ENCODE measurements around the gene ZSCAN30.

Gene ZSCAN30

DNA sequence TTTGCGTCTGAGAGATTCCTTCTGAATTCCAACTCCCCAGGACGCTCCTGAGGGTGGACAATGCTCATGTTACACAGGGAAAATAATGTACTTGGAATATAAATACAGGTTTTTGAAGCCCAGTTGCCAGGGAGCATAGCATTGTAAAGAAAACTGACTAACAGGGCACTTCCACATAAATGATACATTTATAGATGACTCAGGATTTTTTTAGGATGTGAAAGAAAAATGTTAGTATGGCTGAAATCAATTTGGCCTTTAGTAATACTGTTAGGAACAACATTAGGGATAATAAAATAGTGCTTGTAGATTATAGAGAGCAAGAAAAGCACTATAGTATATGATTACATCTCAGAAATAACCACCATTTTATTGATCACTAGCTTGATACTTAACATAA lies 25.6 kb downstream of the ZSCAN30 start:
- Histone ChIP-seq H3K4me1 (ENCODE audit: insufficient read depth, low read length) (no peaks in the 10 kb centered on the region), H3K9me3 (ENCODE audit: control insufficient read depth, insufficient read depth, low read length) (peaks cover 4% of the 10 kb centered on the region; the same call in 1 of the 2 replicates), H3K36me3 (ENCODE audit: insufficient read depth, low read length) (0 out of 2 replicates have a peak, but pooled peaks cover 3% of the 10 kb centered on the region), H3K9ac (ENCODE audit: low read depth, low read length) (no peak overlapping the region)

- Histone ChIP-seq H3K36me3 (ENCODE audit: insufficient read depth, low read length) (peaks cover 20% of the 10 kb centered on the region; the same call in 1 of the 2 replicates), H3K4me1 (ENCODE audit: insufficient read depth, low read length) (no peaks in the 10 kb centered on the region)
Measured at GRCh38 chr18:35256947-35257346, 33.1 kb downstream of the ZSCAN30 start.

GRCh38 chr18:35253655-35254287 lies 36.3 kb downstream of the ZSCAN30 start:
- Histone ChIP-seq H3K9ac (ENCODE audit: low read depth, low read length) (no peak overlapping the region), H3K36me3 (ENCODE audit: insufficient read depth, low read length) (peaks cover 26% of the 10 kb centered on the region), H3K9me3 (ENCODE audit: control insufficient read depth, insufficient read depth, low read length) (no peaks in the 10 kb centered on the region), H3K4me1 (ENCODE audit: insufficient read depth, low read length) (no peaks in the 10 kb centered on the region)

More at GRCh38 chr18:35256947-35257346, 33.1 kb downstream of the ZSCAN30 start:
- Histone ChIP-seq H3K9me3 (ENCODE audit: control insufficient read depth, insufficient read depth, low read length) (no peaks in the 10 kb centered on the region), H3K9ac (ENCODE audit: low read depth, low read length) (no peak overlapping the region)

- H3K9me3 ChIP-seq (ENCODE audit: control insufficient read depth, insufficient read depth, low read length), result no peaks in the 10 kb centered on the region
Measured at GRCh38 chr18:35252466-35252865, 37.6 kb downstream of the ZSCAN30 start.

GRCh38 chr18:35248429-35248828 lies 41.6 kb downstream of the ZSCAN30 start:
- Histone ChIP-seq H3K36me3 (ENCODE audit: insufficient read depth, low read length) (peaks cover 67% of the 10 kb centered on the region), H3K4me1 (ENCODE audit: insufficient read depth, low read length) (no peaks in the 10 kb centered on the region), H3K9me3 (ENCODE audit: control insufficient read depth, insufficient read depth, low read length) (peaks cover 4% of the 10 kb centered on the region; the same call in 1 of the 2 replicates), H3K9ac (ENCODE audit: low read depth, low read length) (no peak overlapping the region)

More at GRCh38 chr18:35252466-35252865, 37.6 kb downstream of the ZSCAN30 start:
- Histone ChIP-seq H3K36me3 (ENCODE audit: insufficient read depth, low read length) (peaks cover 37% of the 10 kb centered on the region), H3K4me1 (ENCODE audit: insufficient read depth, low read length) (no peaks in the 10 kb centered on the region), H3K9ac (ENCODE audit: low read depth, low read length) (no peak overlapping the region)

- Histone ChIP-seq H3K9me3 (ENCODE audit: control insufficient read depth, insufficient read depth, low read length) (peaks cover 4% of the 10 kb centered on the region; the same call in 1 of the 2 replicates), H3K9ac (ENCODE audit: low read depth, low read length) (no peak overlapping the region), H3K36me3 (ENCODE audit: insufficient read depth, low read length) (peaks cover 68% of the 10 kb centered on the region), H3K4me1 (ENCODE audit: insufficient read depth, low read length) (no peaks in the 10 kb centered on the region)
Measured at GRCh38 chr18:35247412-35248249, 42.4 kb downstream of the ZSCAN30 start.

DNA sequence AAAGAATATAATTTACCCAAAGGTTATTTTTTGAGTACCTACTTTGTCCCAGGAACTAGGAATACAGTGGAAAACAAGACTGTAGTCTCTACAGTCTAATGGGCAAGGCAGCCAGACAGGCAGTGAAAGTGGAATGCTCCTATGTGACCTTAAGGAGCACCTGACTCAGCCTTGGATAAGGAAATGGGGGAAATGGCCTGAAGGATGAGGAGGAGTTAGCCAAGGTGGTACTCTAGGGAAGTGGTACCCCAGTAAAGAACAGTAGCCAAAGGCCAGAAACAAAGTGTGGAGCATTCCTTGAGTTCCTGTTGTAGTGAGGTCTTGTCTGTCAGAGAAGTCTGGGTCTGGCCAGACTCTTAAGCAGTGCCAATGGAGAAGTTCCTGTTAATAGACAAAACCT lies 43.2 kb downstream of the ZSCAN30 start:
- Histone ChIP-seq H3K9me3 (ENCODE audit: control insufficient read depth, insufficient read depth, low read length) (peaks cover 4% of the 10 kb centered on the region; the same call in 1 of the 2 replicates), H3K4me1 (ENCODE audit: insufficient read depth, low read length) (no peaks in the 10 kb centered on the region), H3K36me3 (ENCODE audit: insufficient read depth, low read length) (peaks cover 72% of the 10 kb centered on the region), H3K9ac (ENCODE audit: low read depth, low read length) (no peak overlapping the region)

- H3K36me3 ChIP-seq (ENCODE audit: insufficient read depth, low read length), result peaks cover 72% of the 10 kb centered on the region
- H3K9me3 ChIP-seq (ENCODE audit: control insufficient read depth, insufficient read depth, low read length), result peaks cover 4% of the 10 kb centered on the region; the same call in 1 of the 2 replicates
- no peak overlapping the region for H3K9ac ChIP-seq (ENCODE audit: low read depth, low read length)
- no peaks in the 10 kb centered on the region for H3K4me1 ChIP-seq (ENCODE audit: insufficient read depth, low read length)
Measured at GRCh38 chr18:35245719-35246317, 44.2 kb downstream of the ZSCAN30 start.

- H3K9me3 ChIP-seq (ENCODE audit: control insufficient read depth, insufficient read depth, low read length), result peaks cover 4% of the 10 kb centered on the region; the same call in 1 of the 2 replicates
Measured at GRCh38 chr18:35244671-35245070, 45.4 kb downstream of the ZSCAN30 start.

DNA sequence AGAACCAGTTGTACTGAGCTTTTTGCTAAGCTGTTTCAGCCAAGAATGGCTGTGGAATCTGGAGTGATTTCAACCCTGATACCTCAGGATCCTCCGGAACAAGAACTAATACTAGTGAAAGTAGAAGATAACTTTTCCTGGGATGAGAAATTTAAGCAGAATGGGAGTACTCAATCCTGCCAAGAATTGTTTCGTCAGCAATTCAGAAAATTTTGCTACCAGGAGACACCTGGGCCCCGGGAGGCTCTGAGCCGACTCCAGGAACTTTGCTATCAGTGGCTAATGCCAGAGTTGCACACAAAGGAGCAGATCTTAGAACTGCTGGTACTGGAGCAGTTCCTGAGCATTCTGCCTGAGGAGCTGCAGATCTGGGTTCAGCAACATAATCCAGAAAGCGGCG lies 47.6 kb downstream of the ZSCAN30 start:
- H3K9me3 ChIP-seq (ENCODE audit: control insufficient read depth, insufficient read depth, low read length), result peaks cover 4% of the 10 kb centered on the region; the same call in 1 of the 2 replicates
- H3K36me3 ChIP-seq (ENCODE audit: insufficient read depth, low read length), result peaks cover 52% of the 10 kb centered on the region

More at GRCh38 chr18:35244671-35245070, 45.4 kb downstream of the ZSCAN30 start:
- no peaks in the 10 kb centered on the region for H3K4me1 ChIP-seq (ENCODE audit: insufficient read depth, low read length)
- H3K9ac ChIP-seq (ENCODE audit: low read depth, low read length), result no peak overlapping the region
- H3K36me3 ChIP-seq (ENCODE audit: insufficient read depth, low read length), result peaks cover 63% of the 10 kb centered on the region

GRCh38 chr18:35241448-35241804 lies 48.6 kb downstream of the ZSCAN30 start:
- Histone ChIP-seq H3K36me3 (ENCODE audit: insufficient read depth, low read length) (peaks cover 42% of the 10 kb centered on the region), H3K4me1 (ENCODE audit: insufficient read depth, low read length) (no peaks in the 10 kb centered on the region), H3K9me3 (ENCODE audit: control insufficient read depth, insufficient read depth, low read length) (peaks cover 4% of the 10 kb centered on the region; the same call in 1 of the 2 replicates), H3K9ac (ENCODE audit: low read depth, low read length) (peak overlapping the region; percentile 92)

More for the DNA sequence above, 47.6 kb downstream of the ZSCAN30 start:
- H3K4me1 ChIP-seq (ENCODE audit: insufficient read depth, low read length), result no peaks in the 10 kb centered on the region
- H3K9ac ChIP-seq (ENCODE audit: low read depth, low read length), result no peak overlapping the region

- Histone ChIP-seq H3K9me3 (ENCODE audit: control insufficient read depth, insufficient read depth, low read length) (peaks cover 4% of the 10 kb centered on the region; the same call in 1 of the 2 replicates), H3K9ac (ENCODE audit: low read depth, low read length) (peak within 1 kb of the TSS; percentile 92), H3K4me1 (ENCODE audit: insufficient read depth, low read length) (no peaks in the 10 kb centered on the region), H3K36me3 (ENCODE audit: insufficient read depth, low read length) (peaks cover 36% of the 10 kb centered on the region)
Measured at GRCh38 chr18:35240664-35241447, 49.2 kb downstream of the ZSCAN30 start, which contains the start of gene ZNF397. TSS of gene ZNF397 (plus strand) at chr18:35241034. CDS start at chr18:35242471, 1,437 bp downstream.

DNA sequence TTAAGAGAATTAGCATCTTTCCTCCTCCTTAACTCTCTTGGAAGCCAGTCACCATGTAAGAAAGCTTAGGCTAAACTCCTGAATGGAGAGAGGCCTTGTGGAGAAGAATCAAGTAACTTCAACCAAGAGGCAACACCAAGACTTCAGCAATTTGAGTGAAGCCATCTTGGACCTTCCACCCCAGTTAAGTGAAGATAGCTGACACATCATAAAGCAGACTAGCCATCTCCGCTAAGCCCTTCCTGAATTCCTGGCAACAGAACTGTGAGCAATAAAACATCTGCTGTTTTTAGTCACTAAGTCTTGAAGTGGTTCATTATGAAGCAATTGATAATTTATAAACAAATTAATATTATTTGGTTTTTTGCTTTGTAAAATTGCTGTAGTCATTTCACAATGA lies 50.7 kb downstream of the ZSCAN30 start:
- H3K4me1 ChIP-seq (ENCODE audit: insufficient read depth, low read length), result no peaks in the 10 kb centered on the region
- no peak overlapping the region for H3K9ac ChIP-seq (ENCODE audit: low read depth, low read length)
- peaks cover 4% of the 10 kb centered on the region; the same call in 1 of the 2 replicates for H3K9me3 ChIP-seq (ENCODE audit: control insufficient read depth, insufficient read depth, low read length)
- peaks cover 22% of the 10 kb centered on the region for H3K36me3 ChIP-seq (ENCODE audit: insufficient read depth, low read length)
